ENCODE measurements around the gene TMEM165. TPM values are rescaled to one million over a fixed set of nuclear protein-coding genes. Genes with fewer than 3 reads are reported as not detected.

TMEM165 gene
- total and polyA plus RNA-seq, 10 of the 15 experiments (the other 5 are each of a cell fraction or from before 2014, with no cell fraction given) = 18.3 to 141 (median 81.1) TPM

- FAIRE-seq = peak; percentile 70
- POLR2A ChIA-PET = interaction anchor here (0.6 to 1.9 kb wide), 3 partner anchors 49 to 204 kb away, joined by 4 to 6 read pairs (median 5); partner anchors contain the start of gene TMEM165
- H3K79me2 ChIP-seq (ENCODE audit: control insufficient read depth, insufficient read depth, low read length) = no peaks in the 10 kb centered on the region; the same call in 1 of the 2 replicates
- no peaks in the 10 kb centered on the region for H3K27me3 ChIP-seq (replicated peaks in 1 of 2; ENCODE audit: control insufficient read depth in 2 of 2, insufficient read depth in 2 of 2, low read length in 1 of 2)
- peak within 1 kb of the TSS; percentile 77 for H3K9ac ChIP-seq (ENCODE audit: control insufficient read depth, insufficient read depth, low read length)
- BruUV-seq (replicated peaks) = no TSS peak
- peak within 1 kb of the TSS; percentile 48 for H3K27ac ChIP-seq (ENCODE audit: control insufficient read depth, insufficient read depth)
- 2% methylated on average over 72 of the region's 95 CpGs for WGBS (ENCODE audit: insufficient coverage, insufficient replicate concordance, low lambda C conversion rate, missing lambda C conversion rate)
- peak within 1 kb of the TSS; percentile 76 for H3K4me3 ChIP-seq
- intact Hi-C loops (cut with micrococcal nuclease; ENCODE audit: unreplicated experiment) = loop anchor here (1.0 to 5.0 kb wide), 5 partner anchors 51 to 956 kb away; partner anchors contain the start of gene TMEM165
- H3K36me3 ChIP-seq (ENCODE audit: control insufficient read depth in 2 of 2, insufficient read depth in 2 of 2, low read length in 1 of 2) = no peaks in the 10 kb centered on the region
- SMC1A ChIA-PET (ENCODE audit: uncharacterized antibody, unreplicated experiment) = interaction anchor here (0.7 to 2.1 kb wide), 16 partner anchors 13 to 521 kb away, joined by 3 to 12 read pairs (median 4); partner anchors contain the start of gene TMEM165
- RAD21 ChIA-PET (ENCODE audit: unreplicated experiment) = interaction anchor here (0.7 to 1.6 kb wide), 9 partner anchors 34 to 520 kb away, joined by 3 to 7 read pairs (median 3); partner anchors contain the start of gene TMEM165
- in situ Hi-C loops (cut with MboI) = loop anchor here (10.0 kb wide), 2 partner anchors 209 to 389 kb away; no protein-coding TSS in a partner anchor
- peak within 1 kb of the TSS; percentile 97 for H3K4me2 ChIP-seq (ENCODE audit: control insufficient read depth, insufficient read depth)
- H3K9me3 ChIP-seq (replicated peaks; ENCODE audit: control insufficient read depth, insufficient read depth, low read length) = no peaks in the 10 kb centered on the region
- H4K20me1 ChIP-seq (ENCODE audit: control insufficient read depth, insufficient read depth) = no peaks in the 10 kb centered on the region
- DNase-seq (ENCODE audit: low read depth, low spot score) = peak; percentile 19
- no peaks in the 10 kb centered on the region for H3K4me1 ChIP-seq (ENCODE audit: control insufficient read depth, insufficient read depth, low read length)
- CTCF ChIA-PET = interaction anchor here (0.7 to 2.4 kb wide), 41 partner anchors 10 to 602 kb away, joined by 3 to 18 read pairs (median 5); partner anchors contain the start of genes CEP135 and TMEM165
- H2AFZ ChIP-seq (ENCODE audit: control insufficient read depth, low read depth, low read length) = peak within 1 kb of the TSS; percentile 96
- peak; percentile 98 for ATAC-seq
- TF ChIP-seq YBX1 (IDR thresholded peaks at IDR 0.05) (no peak), SPI1 (IDR thresholded peaks at IDR 0.05; ENCODE audit: borderline replicate concordance, insufficient read depth, low read depth, low read length) (no peak), MTA3 (IDR thresholded peaks at IDR 0.05; ENCODE audit: borderline replicate concordance, low read length) (no peak), ZSCAN29 (IDR thresholded peaks at IDR 0.05) (no peak), FOS (IDR thresholded peaks at IDR 0.05; ENCODE audit: borderline replicate concordance, extremely low read depth, insufficient read length) (no peak), PAX5 (IDR thresholded peaks at IDR 0.05; ENCODE audit: borderline replicate concordance, low read depth, low read length) (0 out of 2 replicates have a peak, but pooled peaks have one; percentile 35), TCF3 (IDR thresholded peaks at IDR 0.05; ENCODE audit: borderline replicate concordance, insufficient read depth, low read depth, low read length) (0 out of 2 replicates have a peak, but pooled peaks have one; percentile 12), KDM1A (IDR thresholded peaks at IDR 0.05; ENCODE audit: borderline replicate concordance) (no peak), NRF1 (conservative IDR thresholded peaks at IDR 0.05; ENCODE audit: low read depth, low read length) (no peak), ZBED1 (IDR thresholded peaks at IDR 0.05; ENCODE audit: borderline replicate concordance) (no peak), GABPA (IDR thresholded peaks at IDR 0.05; ENCODE audit: low read depth) (no peak), SREBF2 (IDR thresholded peaks at IDR 0.05; ENCODE audit: low read length) (no peak), SP1 (IDR thresholded peaks at IDR 0.05; ENCODE audit: low read depth, low read length) (no peak), EZH2 (IDR thresholded peaks at IDR 0.05; ENCODE audit: borderline replicate concordance, control insufficient read depth, low read depth, low read length) (no peak), MYC (IDR thresholded peaks at IDR 0.05; ENCODE audit: insufficient read depth, insufficient read length, insufficient replicate concordance, low read length, severe bottlenecking) (no peak), SIN3A (IDR thresholded peaks at IDR 0.05; ENCODE audit: low read depth, low read length) (0 out of 2 replicates have a peak, but pooled peaks have one; percentile 35), TBL1XR1 (IDR thresholded peaks at IDR 0.05; ENCODE audit: low read depth, low read length) (peak; percentile 12; the same call in 1 of the 2 replicates)
- TF ChIP-seq, protein P1, sequence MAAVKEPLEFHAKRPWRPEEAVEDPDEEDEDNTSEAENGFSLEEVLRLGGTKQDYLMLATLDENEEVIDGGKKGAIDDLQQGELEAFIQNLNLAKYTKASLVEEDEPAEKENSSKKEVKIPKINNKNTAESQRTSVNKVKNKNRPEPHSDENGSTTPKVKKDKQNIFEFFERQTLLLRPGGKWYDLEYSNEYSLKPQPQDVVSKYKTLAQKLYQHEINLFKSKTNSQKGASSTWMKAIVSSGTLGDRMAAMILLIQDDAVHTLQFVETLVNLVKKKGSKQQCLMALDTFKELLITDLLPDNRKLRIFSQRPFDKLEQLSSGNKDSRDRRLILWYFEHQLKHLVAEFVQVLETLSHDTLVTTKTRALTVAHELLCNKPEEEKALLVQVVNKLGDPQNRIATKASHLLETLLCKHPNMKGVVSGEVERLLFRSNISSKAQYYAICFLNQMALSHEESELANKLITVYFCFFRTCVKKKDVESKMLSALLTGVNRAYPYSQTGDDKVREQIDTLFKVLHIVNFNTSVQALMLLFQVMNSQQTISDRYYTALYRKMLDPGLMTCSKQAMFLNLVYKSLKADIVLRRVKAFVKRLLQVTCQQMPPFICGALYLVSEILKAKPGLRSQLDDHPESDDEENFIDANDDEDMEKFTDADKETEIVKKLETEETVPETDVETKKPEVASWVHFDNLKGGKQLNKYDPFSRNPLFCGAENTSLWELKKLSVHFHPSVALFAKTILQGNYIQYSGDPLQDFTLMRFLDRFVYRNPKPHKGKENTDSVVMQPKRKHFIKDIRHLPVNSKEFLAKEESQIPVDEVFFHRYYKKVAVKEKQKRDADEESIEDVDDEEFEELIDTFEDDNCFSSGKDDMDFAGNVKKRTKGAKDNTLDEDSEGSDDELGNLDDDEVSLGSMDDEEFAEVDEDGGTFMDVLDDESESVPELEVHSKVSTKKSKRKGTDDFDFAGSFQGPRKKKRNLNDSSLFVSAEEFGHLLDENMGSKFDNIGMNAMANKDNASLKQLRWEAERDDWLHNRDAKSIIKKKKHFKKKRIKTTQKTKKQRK (IDR thresholded peaks at IDR 0.05; ENCODE audit: low read depth, low read length) = no peak
- TF ChIP-seq, protein P2, sequence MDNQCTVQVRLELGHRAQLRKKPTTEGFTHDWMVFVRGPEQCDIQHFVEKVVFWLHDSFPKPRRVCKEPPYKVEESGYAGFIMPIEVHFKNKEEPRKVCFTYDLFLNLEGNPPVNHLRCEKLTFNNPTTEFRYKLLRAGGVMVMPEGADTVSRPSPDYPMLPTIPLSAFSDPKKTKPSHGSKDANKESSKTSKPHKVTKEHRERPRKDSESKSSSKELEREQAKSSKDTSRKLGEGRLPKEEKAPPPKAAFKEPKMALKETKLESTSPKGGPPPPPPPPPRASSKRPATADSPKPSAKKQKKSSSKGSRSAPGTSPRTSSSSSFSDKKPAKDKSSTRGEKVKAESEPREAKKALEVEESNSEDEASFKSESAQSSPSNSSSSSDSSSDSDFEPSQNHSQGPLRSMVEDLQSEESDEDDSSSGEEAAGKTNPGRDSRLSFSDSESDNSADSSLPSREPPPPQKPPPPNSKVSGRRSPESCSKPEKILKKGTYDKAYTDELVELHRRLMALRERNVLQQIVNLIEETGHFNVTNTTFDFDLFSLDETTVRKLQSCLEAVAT (IDR thresholded peaks at IDR 0.05) = no peak
Measured at GRCh38 chr4:55345980-55346850, 49.5 kb upstream of the TMEM165 start, which contains the start of gene SRD5A3. Gene SRD5A3, plus strand, starts transcription at chr4:55346242. Its CDS starts 95 bp downstream, at chr4:55346337.
